Skeletal muscle satellite cell (primary cell): ENCODE measurements around the gene WNT3.

Experiments
- H3K27me3 ChIP-seq: 2 replicates; pipeline ENCODE4 v1.7.0; 2013; ENCODE audit warnings: low read length; ENCODE audit not compliant: control insufficient read depth, insufficient read depth
- H3K36me3 ChIP-seq: 2 replicates; pipeline ENCODE4 v1.7.0; 2013; ENCODE audit warnings: mild to moderate bottlenecking, control low read depth, low read length; ENCODE audit not compliant: insufficient read depth
- H3K4me1 ChIP-seq: 2 replicates; pipeline ENCODE4 v1.7.0; 2013; ENCODE audit warnings: low read length; ENCODE audit not compliant: control insufficient read depth, insufficient read depth
- H3K4me2 ChIP-seq: 2 replicates; pipeline ENCODE4 v1.7.0; 2013; ENCODE audit warnings: mild to moderate bottlenecking, low read length
- H3K4me3 ChIP-seq: 2 replicates; pipeline ENCODE4 v1.7.0; 2013; ENCODE audit warnings: low read length
- H3K9ac ChIP-seq: 2 replicates; pipeline ENCODE4 v1.7.0; 2013; ENCODE audit warnings: mild to moderate bottlenecking, low read depth, low read length, moderate library complexity
- H3K9me3 ChIP-seq: replicated peaks from 2 replicates; pipeline ENCODE4 v1.7.0; 2013; ENCODE audit warnings: mild to moderate bottlenecking, control low read depth, low read length

Gene WNT3

DNA sequence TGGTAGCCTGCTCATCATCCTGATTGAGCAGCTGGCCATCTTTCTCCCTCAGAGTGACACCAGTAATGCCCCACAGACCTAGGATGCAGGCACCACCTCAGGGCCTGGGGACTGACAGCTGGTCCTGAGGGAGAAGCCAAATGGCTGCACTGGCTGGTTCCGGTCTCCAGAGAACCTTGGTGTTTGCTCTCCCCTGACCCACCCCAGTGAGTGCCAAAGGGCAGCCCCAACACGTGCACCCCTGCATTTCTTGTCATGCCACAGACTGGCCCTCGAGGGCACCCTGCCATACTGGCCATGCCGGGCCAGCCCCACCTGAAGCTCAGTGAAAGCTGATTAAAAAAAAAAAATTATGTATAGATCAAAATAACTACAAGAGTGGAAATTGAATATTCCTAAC is 100.5 kb downstream of the WNT3 start:
- Histone ChIP-seq H3K27me3 (no peaks in the 10 kb centered on the region), H3K9ac (no peak overlapping the region), H3K4me1 (no peaks in the 10 kb centered on the region), H3K9me3 (no peaks in the 10 kb centered on the region), H3K36me3 (peaks cover 18% of the 10 kb centered on the region), H3K4me3 (no peak overlapping the region), H3K4me2 (no peak overlapping the region)
